HUES6 (cell line): ENCODE measurements around the gene PELI2.

Source experiments
- H3K27ac ChIP-seq: 2 replicates; pipeline ENCODE4 v1.7.0; 2013; ENCODE audit warnings: low read depth, mild to moderate bottlenecking, low read length, inconsistent platforms
- H3K27me3 ChIP-seq: 2 replicates; pipeline ENCODE4 v1.6.1; 2013; ENCODE audit warnings: low read length; ENCODE audit not compliant: control insufficient read depth, insufficient read depth
- H3K36me3 ChIP-seq: 2 replicates; pipeline ENCODE4 v1.6.1; 2013; ENCODE audit warnings: low read length; ENCODE audit not compliant: control insufficient read depth, insufficient read depth
- H3K4me1 ChIP-seq: 2 replicates; pipeline ENCODE4 v1.6.1; 2013; ENCODE audit warnings: low read length; ENCODE audit not compliant: control insufficient read depth, insufficient read depth
- H3K4me3 ChIP-seq: 2 replicates; pipeline ENCODE4 v1.5.1; 2013; ENCODE audit warnings: low read depth, low read length
- H3K9ac ChIP-seq: one replicate; pipeline ENCODE4 v1.6.1; 2013; ENCODE audit warnings: mild to moderate bottlenecking, low read length
- H3K9me3 ChIP-seq: 2 replicates; pipeline ENCODE4 v1.6.1; 2013; ENCODE audit warnings: low read depth, low read length; ENCODE audit not compliant: control insufficient read depth, insufficient read depth

Gene PELI2

DNA sequence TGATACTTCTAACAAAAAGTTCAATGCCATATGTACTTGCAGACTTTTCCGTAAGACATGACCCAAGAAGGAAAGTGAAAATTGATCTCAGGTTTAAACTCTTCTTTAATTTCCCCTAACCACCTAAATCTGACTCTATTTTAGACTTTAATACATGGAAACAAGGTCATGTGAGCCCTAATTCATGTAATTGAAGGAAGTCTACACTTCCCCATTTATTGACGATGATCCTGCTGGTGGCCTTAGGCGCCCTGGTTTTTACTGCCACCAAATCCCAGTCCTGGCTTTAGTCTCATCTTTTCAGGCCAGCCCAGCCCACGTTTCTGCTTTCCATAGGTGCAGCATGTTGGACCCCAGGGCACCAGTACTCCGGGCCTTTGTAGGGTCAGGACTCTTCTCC, 157.9 kb downstream of the PELI2 start:
- H3K9ac ChIP-seq, result no peak overlapping the region
- H3K4me1 ChIP-seq, result no peaks in the 10 kb centered on the region
- H3K9me3 ChIP-seq, result peaks cover 19% of the 10 kb centered on the region
- H3K27me3 ChIP-seq, result no peaks in the 10 kb centered on the region
- H3K4me3 ChIP-seq, result no peak overlapping the region
- no peaks in the 10 kb centered on the region for H3K36me3 ChIP-seq
- no peak overlapping the region for H3K27ac ChIP-seq

DNA sequence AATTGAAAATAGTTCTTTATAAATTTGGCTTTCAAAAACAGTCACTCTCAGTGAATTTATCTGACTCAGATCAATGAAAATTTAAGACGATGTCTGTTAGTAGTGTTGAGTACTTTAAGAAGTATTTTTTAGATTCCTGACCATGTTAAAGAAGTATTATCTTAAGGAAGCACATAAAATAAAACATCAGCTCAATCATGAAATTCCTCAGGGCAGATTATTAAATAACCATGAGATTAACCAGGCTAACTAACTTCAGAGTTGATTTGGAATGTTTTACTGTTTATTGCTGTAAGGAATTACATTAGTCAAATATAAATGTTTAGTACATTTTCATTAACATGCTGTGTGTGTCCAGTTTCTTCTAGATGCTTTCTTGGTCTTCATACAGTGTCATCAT, 160.2 kb downstream of the PELI2 start:
- H3K9ac ChIP-seq, result no peak overlapping the region
- peaks cover 19% of the 10 kb centered on the region for H3K9me3 ChIP-seq

DNA sequence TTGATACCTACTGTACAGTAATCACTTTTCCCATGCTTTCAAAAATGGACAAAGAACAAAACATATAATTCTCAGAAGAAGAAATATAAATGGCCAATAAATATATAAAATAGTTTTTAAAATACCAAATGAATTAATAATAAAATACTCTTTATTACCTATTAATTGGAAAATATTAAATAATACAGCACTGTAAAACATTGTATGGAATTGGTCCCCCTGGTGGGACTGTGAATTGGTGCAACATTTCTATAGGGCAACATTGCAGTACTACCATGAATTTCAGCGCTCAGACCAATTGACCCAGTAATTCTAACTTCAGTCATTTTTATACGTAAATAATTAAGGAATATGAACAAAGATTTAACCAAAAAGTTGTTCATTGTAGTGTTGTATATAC, 162.6 kb downstream of the PELI2 start:
- Histone ChIP-seq H3K4me1 (no peaks in the 10 kb centered on the region), H3K36me3 (no peaks in the 10 kb centered on the region), H3K27me3 (no peaks in the 10 kb centered on the region)

More for the DNA sequence above, 160.2 kb downstream of the PELI2 start:
- Histone ChIP-seq H3K27ac (no peak overlapping the region), H3K4me3 (no peak overlapping the region), H3K27me3 (no peaks in the 10 kb centered on the region), H3K4me1 (no peaks in the 10 kb centered on the region), H3K36me3 (no peaks in the 10 kb centered on the region)

DNA sequence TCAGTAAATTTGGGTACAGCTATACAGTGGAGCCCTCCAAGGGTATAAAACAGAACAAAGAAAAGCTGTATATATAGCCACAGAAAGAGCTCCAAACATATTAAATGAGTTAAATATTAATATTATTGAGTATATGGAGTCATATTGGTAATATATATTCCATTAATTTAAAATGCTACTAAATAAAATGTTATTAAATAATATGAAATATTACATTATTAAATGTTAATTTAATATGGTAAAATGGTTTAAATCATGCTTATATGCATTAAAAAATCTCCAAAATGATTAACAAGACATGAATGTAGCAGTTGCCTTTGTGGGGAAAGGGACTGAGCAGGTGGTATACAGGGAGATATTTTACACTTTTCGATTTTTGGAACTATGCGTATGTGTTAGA, 164.0 kb downstream of the PELI2 start:
- H3K4me1 ChIP-seq, result no peaks in the 10 kb centered on the region
- no peaks in the 10 kb centered on the region for H3K27me3 ChIP-seq
- no peak overlapping the region for H3K4me3 ChIP-seq
- H3K9ac ChIP-seq, result no peak overlapping the region
- H3K36me3 ChIP-seq, result no peaks in the 10 kb centered on the region
- H3K27ac ChIP-seq, result no peak overlapping the region
- H3K9me3 ChIP-seq, result peaks cover 3% of the 10 kb centered on the region; the same call in 1 of the 2 replicates

More for the DNA sequence above, 162.6 kb downstream of the PELI2 start:
- no peak overlapping the region for H3K4me3 ChIP-seq
- peaks cover 13% of the 10 kb centered on the region for H3K9me3 ChIP-seq
- H3K9ac ChIP-seq, result no peak overlapping the region
- H3K27ac ChIP-seq, result no peak overlapping the region

DNA sequence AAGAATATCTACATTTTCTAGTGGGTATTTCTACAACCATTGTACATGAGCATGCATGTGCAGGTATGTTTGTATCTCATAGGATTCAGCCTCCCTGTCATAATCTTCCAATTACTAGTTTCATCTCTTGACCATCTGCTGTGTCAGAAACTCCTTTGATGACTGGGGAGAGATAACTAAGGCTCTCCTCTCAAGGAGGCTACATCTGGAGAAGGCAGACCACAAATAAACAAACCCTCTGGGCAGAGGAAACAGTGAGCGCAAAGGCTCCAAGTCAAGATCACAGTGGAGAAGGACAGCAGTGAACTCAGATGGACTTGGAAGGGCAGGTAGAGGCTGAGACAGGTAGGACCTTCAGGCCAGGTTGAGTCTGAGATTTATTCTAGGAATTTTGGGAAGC, 166.4 kb downstream of the PELI2 start:
- Histone ChIP-seq H3K9me3 (no peaks in the 10 kb centered on the region), H3K27me3 (no peaks in the 10 kb centered on the region)

DNA sequence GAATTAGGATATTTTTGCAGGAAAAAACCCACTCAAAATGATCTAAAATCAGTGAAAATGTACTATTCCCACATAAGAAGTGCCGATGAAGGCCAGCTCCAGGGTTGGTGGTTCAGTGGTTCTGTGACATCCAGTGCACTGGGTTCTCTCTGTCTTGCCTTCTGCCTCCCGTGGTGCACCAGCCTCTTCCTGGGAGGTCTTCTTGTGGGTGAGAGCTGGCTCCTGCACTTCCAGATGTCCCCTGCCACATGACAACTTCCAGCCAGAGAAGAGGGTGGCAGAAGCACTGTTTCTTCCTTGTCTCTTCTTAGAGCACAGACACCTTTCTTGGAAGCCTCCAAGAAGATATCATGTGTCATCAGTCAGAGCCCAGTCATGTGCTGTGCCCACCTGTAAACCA, 170.9 kb downstream of the PELI2 start:
- Histone ChIP-seq H3K27me3 (no peaks in the 10 kb centered on the region), H3K27ac (no peak overlapping the region), H3K36me3 (peaks cover 5% of the 10 kb centered on the region; the same call in 1 of the 2 replicates), H3K9me3 (no peaks in the 10 kb centered on the region), H3K4me3 (no peak overlapping the region), H3K9ac (no peak overlapping the region), H3K4me1 (no peaks in the 10 kb centered on the region)

More for the DNA sequence above, 166.4 kb downstream of the PELI2 start:
- Histone ChIP-seq H3K27ac (no peak overlapping the region), H3K4me3 (no peak overlapping the region), H3K4me1 (no peaks in the 10 kb centered on the region), H3K36me3 (no peaks in the 10 kb centered on the region), H3K9ac (no peak overlapping the region)

DNA sequence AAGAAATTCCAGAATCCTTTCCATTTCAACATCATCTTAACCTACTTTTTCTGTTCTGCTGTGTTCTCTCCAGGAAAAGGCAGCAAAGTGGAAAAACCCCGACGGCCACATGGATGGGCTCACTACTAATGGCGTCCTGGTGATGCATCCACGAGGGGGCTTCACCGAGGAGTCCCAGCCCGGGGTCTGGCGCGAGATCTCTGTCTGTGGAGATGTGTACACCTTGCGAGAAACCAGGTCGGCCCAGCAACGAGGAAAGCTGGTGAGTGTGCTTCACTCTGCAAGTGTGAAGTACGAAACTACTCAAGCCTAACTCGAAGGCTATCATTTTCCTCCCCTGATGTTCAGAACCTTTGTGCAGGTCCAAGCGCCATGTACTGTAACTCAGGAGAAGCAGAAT, 172.0 kb downstream of the PELI2 start:
- H3K9ac ChIP-seq, result no peak overlapping the region
- H3K36me3 ChIP-seq, result peaks cover 5% of the 10 kb centered on the region; the same call in 1 of the 2 replicates
- no peak overlapping the region for H3K4me3 ChIP-seq
- H3K4me1 ChIP-seq, result no peaks in the 10 kb centered on the region
- no peaks in the 10 kb centered on the region for H3K9me3 ChIP-seq
- H3K27ac ChIP-seq, result no peak overlapping the region
- H3K27me3 ChIP-seq, result no peaks in the 10 kb centered on the region

DNA sequence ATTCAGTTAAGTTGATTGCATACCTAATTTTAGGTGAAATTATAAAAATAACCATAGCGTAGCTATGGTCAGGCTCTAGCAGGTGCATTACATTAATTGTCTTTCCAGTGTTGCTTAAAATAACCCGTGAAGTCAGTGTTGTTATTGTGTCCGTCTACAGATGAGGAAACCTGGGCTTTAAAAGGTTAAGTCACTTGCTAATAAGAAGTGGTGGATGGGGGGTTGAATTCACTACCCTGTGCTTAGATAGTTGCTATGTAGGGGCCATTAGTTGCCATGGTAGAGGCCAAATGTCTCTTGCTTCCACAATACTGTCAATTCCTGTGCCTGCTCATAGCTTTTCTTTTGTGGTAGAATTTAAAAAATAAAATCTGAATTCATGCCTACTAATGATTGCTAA, 174.8 kb downstream of the PELI2 start:
- no peaks in the 10 kb centered on the region for H3K27me3 ChIP-seq
- no peak overlapping the region for H3K4me3 ChIP-seq
- no peaks in the 10 kb centered on the region for H3K4me1 ChIP-seq
- no peaks in the 10 kb centered on the region for H3K9me3 ChIP-seq
- no peak overlapping the region for H3K27ac ChIP-seq
- peaks cover 5% of the 10 kb centered on the region; the same call in 1 of the 2 replicates for H3K36me3 ChIP-seq
- H3K9ac ChIP-seq, result no peak overlapping the region

DNA sequence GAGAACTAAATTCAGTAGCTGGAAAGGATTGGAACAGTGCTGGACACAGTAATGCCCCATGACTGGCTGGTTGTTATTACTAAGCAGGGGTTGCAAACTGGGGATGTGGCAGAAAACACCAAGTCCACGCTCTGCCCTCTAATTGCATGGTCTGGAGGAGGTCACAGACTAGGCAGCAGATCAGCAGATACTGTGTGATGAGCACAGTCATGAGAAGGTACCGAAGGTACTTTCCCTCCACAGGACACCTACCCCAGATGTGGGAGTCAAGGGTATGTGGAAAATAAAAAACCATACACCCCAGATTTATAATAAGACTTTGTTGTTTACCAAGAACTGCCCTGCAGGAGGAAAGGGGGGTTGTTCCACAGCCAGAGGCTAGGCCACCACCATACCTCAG, 175.3 kb downstream of the PELI2 start:
- Histone ChIP-seq H3K4me3 (no peak overlapping the region), H3K9me3 (no peaks in the 10 kb centered on the region), H3K9ac (no peak overlapping the region), H3K27ac (no peak overlapping the region), H3K27me3 (no peaks in the 10 kb centered on the region), H3K36me3 (peaks cover 5% of the 10 kb centered on the region; the same call in 1 of the 2 replicates), H3K4me1 (no peaks in the 10 kb centered on the region)

DNA sequence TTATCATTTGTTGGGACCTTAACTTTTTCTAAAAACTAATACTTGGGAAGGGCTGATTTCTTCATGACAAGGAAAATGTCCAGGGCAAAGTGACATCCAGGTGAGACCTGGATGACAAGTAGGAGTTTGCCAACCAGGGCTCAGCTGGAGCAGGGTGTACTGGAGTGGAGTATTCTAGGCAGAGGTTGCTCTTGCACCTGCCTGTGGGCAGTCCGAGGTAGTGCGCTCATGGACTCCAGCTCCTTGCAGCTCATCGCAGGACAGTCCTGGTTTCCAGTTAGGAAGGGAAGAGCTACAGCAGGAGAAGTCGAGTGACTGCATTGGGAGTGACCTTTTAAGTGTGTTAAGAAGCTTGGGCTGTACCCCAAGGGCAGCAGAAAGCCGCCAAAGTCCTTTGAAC, 175.9 kb downstream of the PELI2 start:
- H3K4me3 ChIP-seq, result no peak overlapping the region
- no peaks in the 10 kb centered on the region for H3K27me3 ChIP-seq
- no peaks in the 10 kb centered on the region for H3K9me3 ChIP-seq
- peaks cover 5% of the 10 kb centered on the region; the same call in 1 of the 2 replicates for H3K36me3 ChIP-seq
- H3K27ac ChIP-seq, result no peak overlapping the region
- H3K9ac ChIP-seq, result no peak overlapping the region
- H3K4me1 ChIP-seq, result no peaks in the 10 kb centered on the region

DNA sequence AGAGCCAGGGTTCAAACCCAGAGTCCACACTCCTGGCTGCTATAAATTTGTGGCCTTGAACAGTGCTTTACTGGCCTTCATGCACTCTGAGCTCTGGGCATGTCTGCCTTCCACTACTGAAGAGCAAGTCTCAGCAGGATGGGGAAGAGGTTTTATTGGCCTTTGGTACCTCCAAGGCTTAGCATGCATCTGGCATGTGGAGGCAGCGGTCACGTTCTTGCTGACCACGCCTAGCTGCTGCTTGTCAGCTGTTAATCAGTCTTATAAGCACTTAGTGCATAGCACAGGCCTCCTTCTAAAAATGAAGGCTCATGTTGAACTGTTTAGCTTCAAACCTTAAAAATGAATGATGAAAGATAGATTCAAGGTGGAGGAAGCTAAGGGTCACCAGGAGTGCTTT, 177.5 kb downstream of the PELI2 start:
- Histone ChIP-seq H3K36me3 (0 out of 2 replicates have a peak, but pooled peaks cover 2% of the 10 kb centered on the region), H3K27me3 (no peaks in the 10 kb centered on the region), H3K9me3 (no peaks in the 10 kb centered on the region), H3K27ac (no peak overlapping the region), H3K4me3 (no peak overlapping the region), H3K9ac (no peak overlapping the region), H3K4me1 (no peaks in the 10 kb centered on the region)

DNA sequence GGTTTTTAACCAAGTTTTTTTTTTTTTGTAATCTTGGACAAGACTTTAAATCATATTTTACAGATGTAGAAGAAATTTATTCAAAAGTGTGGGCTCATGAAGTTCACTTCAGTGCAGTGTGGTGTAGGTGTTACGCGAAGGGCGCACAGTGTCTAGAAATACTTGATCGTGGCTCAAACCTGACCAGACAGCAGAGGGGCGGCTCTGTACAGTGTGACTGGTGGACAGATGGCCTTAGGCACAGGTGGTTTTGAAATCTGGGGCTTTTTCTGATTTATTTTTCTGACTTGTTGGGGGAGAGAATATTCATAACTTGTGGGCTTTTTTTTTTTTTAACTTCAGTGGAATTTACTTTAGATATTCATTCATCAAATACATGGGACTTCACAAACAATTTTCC, 179.2 kb downstream of the PELI2 start:
- Histone ChIP-seq H3K4me3 (no peak overlapping the region), H3K4me1 (no peaks in the 10 kb centered on the region), H3K9me3 (no peaks in the 10 kb centered on the region), H3K36me3 (no peaks in the 10 kb centered on the region), H3K27ac (no peak overlapping the region), H3K27me3 (no peaks in the 10 kb centered on the region), H3K9ac (no peak overlapping the region)
